Measurements from ENCODE around the gene EPS8L1.

The EPS8L1 gene

DNA sequence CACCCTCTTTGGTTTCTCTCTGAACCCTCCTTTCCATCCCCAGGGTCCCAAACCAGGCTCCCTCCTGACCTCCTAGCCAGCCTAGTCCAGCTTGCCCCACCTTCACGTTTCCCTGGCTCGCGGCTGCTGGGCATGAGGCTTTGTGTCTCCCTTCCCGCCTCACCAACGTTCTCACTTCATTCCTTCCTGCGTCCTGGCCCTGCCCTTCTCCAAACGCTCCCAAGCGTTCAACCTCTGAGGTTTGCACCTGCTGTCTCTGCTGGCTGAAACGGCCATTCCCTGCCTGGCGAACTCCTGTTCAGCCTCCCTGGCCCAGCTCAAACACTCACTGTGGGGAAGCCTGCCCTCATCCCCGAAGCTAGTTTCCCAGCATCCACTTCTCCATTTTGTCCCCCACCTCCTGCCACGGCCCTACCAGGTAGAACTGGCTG lies 12.4 kb downstream of the EPS8L1 start:
- Histone ChIP-seq H3K9me3 (ENCODE audit: low read length) (no peaks in the 10 kb centered on the region), H3K36me3 (ENCODE audit: insufficient read depth, low read length) (peaks cover 13% of the 10 kb centered on the region), H3K4me1 (ENCODE audit: insufficient read depth, low read length) (peaks cover 26% of the 10 kb centered on the region), H3K27me3 (ENCODE audit: insufficient read depth, low read length) (no peaks in the 10 kb centered on the region), H2AFZ (ENCODE audit: low read depth, low read length) (no peak overlapping the region), H3K4me3 (ENCODE audit: low read length) (peak overlapping the region; percentile 66)

DNA sequence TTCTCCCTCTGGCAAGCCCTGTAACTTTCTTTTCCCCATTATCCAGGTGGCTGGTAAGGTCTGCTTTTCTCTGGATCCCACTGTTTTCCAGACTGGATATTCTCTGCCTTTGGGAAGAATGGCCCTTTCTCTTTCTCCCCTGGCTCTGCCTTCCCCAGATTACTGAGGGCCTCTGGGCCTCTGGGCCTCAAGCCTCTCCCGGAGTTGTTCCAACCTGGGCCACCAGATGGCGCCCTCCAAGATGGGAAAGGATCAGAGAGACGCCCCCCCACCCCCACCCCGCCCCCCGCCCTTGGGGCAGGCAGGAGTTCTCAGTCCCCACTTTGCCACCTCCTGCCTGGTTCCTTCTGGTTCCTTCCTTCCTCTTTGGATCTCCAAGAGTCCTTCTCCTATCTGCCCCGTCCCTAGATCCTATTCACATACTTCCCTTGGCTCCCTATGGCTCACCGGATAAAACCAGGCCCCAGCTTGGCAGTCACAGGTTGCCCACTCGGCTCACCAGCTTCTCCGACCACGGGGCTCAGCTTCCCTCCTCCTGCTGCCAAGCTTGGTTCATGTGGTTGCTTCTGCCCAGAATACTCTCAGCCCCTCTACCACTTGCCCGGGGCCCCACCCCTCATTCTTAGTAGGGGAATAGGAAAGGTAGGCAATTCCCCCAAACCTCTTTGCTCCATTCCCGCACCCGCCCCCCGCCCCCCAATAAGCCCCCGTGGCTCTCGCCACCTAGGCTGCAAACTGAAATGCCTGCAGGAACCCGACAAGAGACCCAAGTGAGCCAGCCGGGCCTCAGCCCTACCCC lies 13.1 kb downstream of the EPS8L1 start:
- Histone ChIP-seq H3K4me3 (ENCODE audit: low read length) (peak overlapping the region; percentile 66), H3K36me3 (ENCODE audit: insufficient read depth, low read length) (peaks cover 13% of the 10 kb centered on the region), H2AFZ (ENCODE audit: low read depth, low read length) (no peak overlapping the region), H3K27me3 (ENCODE audit: insufficient read depth, low read length) (no peaks in the 10 kb centered on the region), H3K4me1 (ENCODE audit: insufficient read depth, low read length) (peaks cover 26% of the 10 kb centered on the region), H3K9me3 (ENCODE audit: low read length) (no peaks in the 10 kb centered on the region)

DNA sequence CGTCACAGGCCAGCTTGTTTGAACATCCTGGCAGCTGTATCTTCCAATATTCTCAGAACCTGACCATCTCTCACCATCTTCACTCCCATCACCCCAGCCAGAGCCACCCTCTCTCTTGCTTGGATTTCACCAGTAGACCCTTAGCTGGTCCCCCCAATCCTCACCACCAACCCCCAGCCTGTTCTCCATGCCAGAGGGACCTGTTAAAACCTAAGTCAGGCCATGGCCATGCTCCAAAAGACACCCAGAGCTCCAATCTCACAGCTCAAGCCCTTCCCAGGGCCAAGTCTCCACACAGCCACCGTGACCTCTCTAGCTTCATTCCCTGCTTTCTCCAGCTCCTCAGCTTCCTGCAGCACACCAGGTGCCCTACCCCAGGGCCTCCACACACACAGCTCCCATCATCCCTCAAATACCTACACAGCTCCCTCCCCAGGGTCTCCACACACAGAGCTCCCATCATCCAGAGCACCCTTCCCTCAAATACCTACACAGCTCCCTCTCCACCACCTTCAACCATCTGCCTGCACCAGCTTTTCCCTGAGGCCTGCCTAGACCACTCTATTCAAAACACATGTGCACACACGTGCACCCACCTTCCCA lies 13.8 kb downstream of the EPS8L1 start:
- peaks cover 24% of the 10 kb centered on the region for H3K4me1 ChIP-seq (ENCODE audit: insufficient read depth, low read length)
- H3K27me3 ChIP-seq (ENCODE audit: insufficient read depth, low read length) = no peaks in the 10 kb centered on the region
- peaks cover 16% of the 10 kb centered on the region for H3K36me3 ChIP-seq (ENCODE audit: insufficient read depth, low read length)
- H3K4me3 ChIP-seq (ENCODE audit: low read length) = no peak overlapping the region
- no peak overlapping the region for H2AFZ ChIP-seq (ENCODE audit: low read depth, low read length)
- H3K9me3 ChIP-seq (ENCODE audit: low read length) = no peaks in the 10 kb centered on the region

DNA sequence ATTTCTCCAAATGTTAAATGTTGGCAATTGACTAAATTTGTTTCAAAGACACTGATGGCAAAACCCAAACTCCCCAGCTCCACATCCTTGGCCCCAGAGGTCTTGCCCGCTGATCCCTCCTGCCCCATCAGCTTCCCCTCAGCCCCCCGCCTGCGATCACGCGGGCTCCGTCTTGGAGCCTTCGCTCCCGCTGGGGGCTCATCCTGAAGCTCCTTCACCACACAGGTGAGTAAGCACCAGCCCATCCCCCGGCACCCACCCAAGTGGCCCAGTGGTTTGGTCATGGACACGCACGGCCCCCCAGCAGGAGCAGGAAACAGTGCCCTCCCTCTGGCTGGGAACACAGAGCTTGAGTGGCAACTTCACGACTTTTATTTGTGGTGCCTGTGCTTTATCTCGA lies 14.9 kb downstream of the EPS8L1 start:
- Histone ChIP-seq H3K4me1 (ENCODE audit: insufficient read depth, low read length) (peaks cover 22% of the 10 kb centered on the region), H3K36me3 (ENCODE audit: insufficient read depth, low read length) (peaks cover 26% of the 10 kb centered on the region), H3K4me3 (ENCODE audit: low read length) (no peak overlapping the region), H3K9me3 (ENCODE audit: low read length) (no peaks in the 10 kb centered on the region), H3K27me3 (ENCODE audit: insufficient read depth, low read length) (no peaks in the 10 kb centered on the region), H2AFZ (ENCODE audit: low read depth, low read length) (no peak overlapping the region)

DNA sequence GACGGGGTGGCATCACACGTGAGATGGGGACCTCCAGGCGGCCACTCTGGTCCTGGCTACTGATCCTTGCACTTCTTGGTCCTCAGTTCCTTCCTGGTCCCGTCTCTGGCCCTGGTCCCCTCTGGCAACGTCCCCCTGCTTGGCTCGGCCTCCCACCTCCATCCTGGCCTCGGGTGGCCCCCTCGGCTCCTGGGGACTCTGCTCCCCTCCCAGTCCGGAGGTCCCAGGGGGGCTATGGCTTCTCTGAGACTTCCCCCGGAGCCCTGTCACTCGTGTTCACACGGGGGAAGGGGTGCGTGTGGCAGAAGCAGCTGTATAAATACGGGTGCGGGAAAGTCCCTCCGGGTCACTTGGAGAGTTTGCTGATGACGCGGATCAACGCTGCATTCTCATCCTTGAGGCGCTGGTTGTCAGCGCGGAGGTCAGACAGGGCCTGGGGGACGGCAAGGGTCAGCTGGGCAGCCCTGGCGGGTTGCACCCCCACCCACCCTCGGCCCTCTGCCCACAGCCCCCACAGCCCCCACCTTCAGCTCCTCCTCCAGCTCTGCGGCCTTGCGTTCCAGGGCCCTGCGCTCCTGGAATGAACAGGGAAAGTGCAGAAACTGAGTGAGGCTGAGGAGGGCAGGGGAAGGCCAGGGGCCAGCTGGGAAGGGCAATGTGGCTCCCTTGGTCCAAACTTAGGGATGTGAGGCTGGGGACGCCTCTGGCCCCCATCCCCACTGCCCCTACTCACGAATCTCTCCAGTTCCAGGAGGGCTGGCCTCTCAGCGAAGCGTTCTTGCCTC lies 15.6 kb downstream of the EPS8L1 start:
- H3K4me3 ChIP-seq (ENCODE audit: low read length) = no peak overlapping the region
- H3K36me3 ChIP-seq (ENCODE audit: insufficient read depth, low read length) = peaks cover 29% of the 10 kb centered on the region
- peaks cover 15% of the 10 kb centered on the region for H3K4me1 ChIP-seq (ENCODE audit: insufficient read depth, low read length)
- H2AFZ ChIP-seq (ENCODE audit: low read depth, low read length) = no peak overlapping the region
- no peaks in the 10 kb centered on the region for H3K9me3 ChIP-seq (ENCODE audit: low read length)
- no peaks in the 10 kb centered on the region for H3K27me3 ChIP-seq (ENCODE audit: insufficient read depth, low read length)

DNA sequence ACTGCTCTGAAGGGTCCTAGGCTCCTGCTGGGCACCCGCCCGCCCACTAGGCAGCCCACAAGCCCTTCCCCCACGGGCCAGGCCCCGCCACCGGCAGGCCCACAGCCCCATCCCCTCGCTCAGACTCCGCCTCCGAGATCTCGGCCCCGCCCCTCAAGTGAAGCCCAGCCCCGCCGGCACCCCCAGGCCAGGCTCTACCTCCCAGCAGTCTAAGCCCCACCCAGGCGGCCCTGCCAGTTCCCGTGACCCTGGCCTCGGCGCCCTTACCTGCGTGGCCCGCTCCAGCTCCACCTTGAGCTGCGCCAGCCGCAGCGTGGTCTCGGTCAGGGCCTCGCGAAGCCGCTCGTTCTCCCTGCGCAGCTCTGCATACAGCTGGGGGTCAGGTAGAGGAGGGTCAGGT lies 16.3 kb downstream of the EPS8L1 start:
- H3K9me3 ChIP-seq (ENCODE audit: low read length) = no peaks in the 10 kb centered on the region
- no peak overlapping the region for H2AFZ ChIP-seq (ENCODE audit: low read depth, low read length)
- H3K4me3 ChIP-seq (ENCODE audit: low read length) = no peak overlapping the region
- H3K36me3 ChIP-seq (ENCODE audit: insufficient read depth, low read length) = peaks cover 29% of the 10 kb centered on the region
- peaks cover 15% of the 10 kb centered on the region for H3K4me1 ChIP-seq (ENCODE audit: insufficient read depth, low read length)
- H3K27me3 ChIP-seq (ENCODE audit: insufficient read depth, low read length) = no peaks in the 10 kb centered on the region

DNA sequence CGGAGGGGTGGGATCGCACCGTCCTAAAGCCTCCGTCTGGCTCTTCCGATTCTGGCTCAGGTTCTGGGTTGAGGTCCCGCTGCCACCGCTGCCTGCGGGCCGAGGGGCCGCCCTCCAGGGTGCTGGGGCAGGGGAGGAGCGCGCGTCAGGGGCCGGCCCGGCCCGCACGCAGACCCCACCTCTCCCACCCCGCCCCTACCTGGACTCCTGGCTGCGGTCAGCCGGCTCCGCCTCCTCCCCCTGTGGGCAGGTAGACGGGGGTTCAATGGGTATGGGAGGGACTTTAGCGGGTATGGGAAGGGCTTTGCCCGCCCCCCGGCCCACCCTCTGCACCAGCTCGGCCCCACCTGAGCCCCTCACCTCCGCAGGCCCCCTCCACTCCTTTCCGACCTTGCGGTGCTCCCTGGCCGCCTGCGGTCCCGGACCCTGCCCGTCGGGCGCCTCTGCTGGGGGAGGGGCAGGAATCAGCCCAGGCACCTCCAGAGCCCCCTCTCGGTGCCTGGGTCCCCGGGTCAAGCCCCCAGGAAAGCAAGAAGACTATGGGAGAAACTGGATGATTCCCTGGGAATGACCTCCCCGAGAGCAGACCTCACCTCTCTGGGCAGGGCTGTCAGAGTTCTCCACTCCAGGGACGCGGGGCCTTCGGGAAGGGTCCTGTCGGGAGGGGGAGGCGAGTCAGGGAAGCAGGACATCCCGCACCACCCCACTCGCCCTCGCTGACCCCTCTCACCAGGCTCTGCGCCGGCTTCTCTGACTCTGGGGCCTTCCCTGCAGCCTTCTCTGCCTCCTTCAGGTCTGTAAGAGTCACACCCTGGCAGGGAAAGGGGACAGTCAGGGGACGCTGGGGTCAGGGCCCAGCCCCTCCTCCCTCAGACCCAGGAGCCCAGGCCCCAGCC lies 17.0 kb downstream of the EPS8L1 start:
- Histone ChIP-seq H3K27me3 (ENCODE audit: insufficient read depth, low read length) (no peaks in the 10 kb centered on the region), H3K4me1 (ENCODE audit: insufficient read depth, low read length) (peaks cover 13% of the 10 kb centered on the region), H3K4me3 (ENCODE audit: low read length) (no peak overlapping the region), H3K9me3 (ENCODE audit: low read length) (no peaks in the 10 kb centered on the region), H3K36me3 (ENCODE audit: insufficient read depth, low read length) (peaks cover 29% of the 10 kb centered on the region), H2AFZ (ENCODE audit: low read depth, low read length) (no peak overlapping the region)

DNA sequence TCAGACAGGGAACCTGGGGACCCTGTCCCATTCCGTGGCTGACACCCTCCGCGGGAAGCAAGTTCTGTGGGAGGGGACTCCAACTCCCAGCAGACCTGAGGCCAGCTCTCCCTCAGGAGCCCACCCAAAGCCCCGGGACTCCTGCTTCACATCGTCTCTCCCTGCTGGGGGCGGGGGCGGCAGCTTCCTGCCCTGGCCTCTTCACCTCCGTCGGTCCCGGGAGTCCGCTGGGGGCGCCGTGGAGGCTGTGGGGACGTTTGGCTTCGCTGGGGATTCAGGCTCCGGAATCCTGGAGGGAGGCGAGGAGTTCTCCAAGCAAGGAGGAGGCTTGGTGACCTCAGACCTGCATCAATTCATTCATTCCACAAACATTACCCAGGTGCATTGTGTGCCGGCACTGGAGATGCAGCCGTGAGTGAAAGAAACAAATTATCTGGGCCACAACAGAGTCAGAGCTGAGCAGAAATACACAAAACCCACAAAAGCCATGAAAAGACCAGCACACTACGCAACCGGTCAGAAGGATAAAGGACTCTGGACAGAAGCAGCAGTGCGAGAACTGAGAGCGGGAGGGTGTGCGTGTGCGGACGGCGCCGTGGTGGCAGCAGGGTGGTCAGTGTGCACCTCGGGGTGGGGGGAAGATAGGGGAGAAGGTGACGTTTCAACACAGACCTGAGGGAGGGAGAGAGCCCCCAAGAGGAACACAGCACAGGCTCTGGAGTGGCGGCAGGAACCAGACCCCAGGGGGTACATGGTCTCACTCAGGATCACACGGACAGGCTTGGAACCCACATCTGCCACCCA lies 19.0 kb downstream of the EPS8L1 start:
- H2AFZ ChIP-seq (ENCODE audit: low read depth, low read length) = no peak overlapping the region
- no peaks in the 10 kb centered on the region for H3K27me3 ChIP-seq (ENCODE audit: insufficient read depth, low read length)
- H3K4me3 ChIP-seq (ENCODE audit: low read length) = no peak overlapping the region
- peaks cover 32% of the 10 kb centered on the region for H3K36me3 ChIP-seq (ENCODE audit: insufficient read depth, low read length)
- no peaks in the 10 kb centered on the region for H3K4me1 ChIP-seq (ENCODE audit: insufficient read depth, low read length)
- no peaks in the 10 kb centered on the region for H3K9me3 ChIP-seq (ENCODE audit: low read length)

DNA sequence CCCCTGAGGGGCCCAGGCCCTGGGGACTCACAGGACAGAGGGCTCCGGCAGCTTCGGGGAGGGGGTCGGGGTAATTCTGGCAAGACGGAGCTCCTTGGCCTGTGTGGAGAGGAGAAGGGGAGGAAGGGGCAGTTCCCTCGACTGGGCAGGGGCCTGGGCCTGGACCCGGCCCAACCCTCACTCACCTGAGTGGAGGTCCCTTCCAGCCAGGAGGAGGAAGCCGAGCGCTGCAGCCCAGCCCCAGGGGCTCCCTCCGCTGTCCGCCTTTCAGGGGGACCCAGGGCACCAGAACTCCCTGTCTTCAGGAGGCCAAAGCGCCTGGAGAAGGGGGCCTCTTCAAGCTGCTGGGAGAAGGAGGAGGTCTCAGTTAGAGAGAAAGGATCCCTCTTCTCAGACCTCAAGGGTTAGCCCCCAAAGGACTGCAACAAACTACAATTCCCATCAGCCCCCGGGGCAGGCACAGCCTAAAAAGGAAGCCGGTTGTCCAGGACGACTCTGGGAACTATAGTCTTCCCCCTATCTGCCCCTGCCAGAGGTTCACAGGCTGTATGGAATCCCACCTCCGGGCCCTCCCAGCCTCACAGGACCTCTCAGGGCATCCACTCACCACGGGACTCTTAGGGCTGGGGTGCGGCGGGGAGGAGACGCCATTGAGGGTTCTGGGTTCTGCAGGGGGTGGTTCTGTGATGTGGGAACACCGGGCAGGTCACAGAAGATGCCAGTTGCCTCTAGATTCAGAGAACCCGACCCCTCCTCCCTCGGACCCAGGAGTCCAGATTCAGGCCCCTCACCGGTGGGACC lies 19.8 kb downstream of the EPS8L1 start:
- Histone ChIP-seq H3K9me3 (ENCODE audit: low read length) (no peaks in the 10 kb centered on the region), H3K27me3 (ENCODE audit: insufficient read depth, low read length) (no peaks in the 10 kb centered on the region)

DNA sequence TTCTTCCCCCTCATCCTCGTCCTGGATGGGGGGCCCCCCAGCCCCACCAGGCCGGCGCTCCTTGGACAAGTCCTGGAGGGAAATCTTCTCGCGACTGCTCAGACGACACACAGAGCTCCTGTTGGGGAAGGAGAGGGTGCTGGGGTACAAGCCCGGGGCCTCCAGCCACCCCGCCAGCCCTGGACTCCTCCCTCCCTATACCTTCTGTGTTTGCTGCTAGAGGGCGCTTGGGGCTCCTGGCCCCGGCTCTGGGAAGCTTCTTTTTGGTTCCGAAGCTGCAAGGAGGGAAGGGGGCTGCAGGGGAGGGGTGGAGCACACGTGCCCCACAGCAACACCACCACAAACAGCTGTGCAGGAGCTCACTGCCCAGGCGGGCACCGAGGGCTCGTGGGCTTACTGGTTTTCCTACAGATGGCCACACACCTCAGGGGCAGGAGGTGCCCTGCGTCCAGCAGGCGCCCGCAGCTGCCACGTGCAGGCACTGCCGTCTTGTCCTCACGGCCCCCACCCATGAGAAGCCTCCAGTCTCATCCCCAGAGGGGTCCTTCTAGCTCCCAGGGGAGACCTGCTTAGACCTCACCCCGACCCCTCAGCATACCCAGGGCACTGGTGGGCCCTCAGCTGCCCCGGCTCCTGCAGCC lies 20.5 kb downstream of the EPS8L1 start:
- Histone ChIP-seq H3K9me3 (ENCODE audit: low read length) (no peaks in the 10 kb centered on the region), H3K27me3 (ENCODE audit: insufficient read depth, low read length) (no peaks in the 10 kb centered on the region), H3K4me1 (ENCODE audit: insufficient read depth, low read length) (no peaks in the 10 kb centered on the region), H3K36me3 (ENCODE audit: insufficient read depth, low read length) (peaks cover 22% of the 10 kb centered on the region), H3K4me3 (ENCODE audit: low read length) (no peak overlapping the region), H2AFZ (ENCODE audit: low read depth, low read length) (no peak overlapping the region)

More for the DNA sequence above, 19.8 kb downstream of the EPS8L1 start:
- H3K4me3 ChIP-seq (ENCODE audit: low read length) = no peak overlapping the region
- no peak overlapping the region for H2AFZ ChIP-seq (ENCODE audit: low read depth, low read length)
- peaks cover 28% of the 10 kb centered on the region for H3K36me3 ChIP-seq (ENCODE audit: insufficient read depth, low read length)
- H3K4me1 ChIP-seq (ENCODE audit: insufficient read depth, low read length) = no peaks in the 10 kb centered on the region

All from neuron (in vitro differentiated cells).